22Rv1 (cell line): ENCODE results near the gene AP5S1.

ENCODE experiments used
- CTCF ChIP-seq: fragments of 450-650 bp; IDR thresholded peaks from 2 replicates; pipeline ENCODE4 v1.5.1; 2017; ENCODE audit warnings: mild to moderate bottlenecking
- ZFX ChIP-seq: fragments of 450-650 bp; IDR thresholded peaks from 2 replicates; pipeline ENCODE4 v1.6.1; 2017; ENCODE audit warnings: antibody characterized with exemption, borderline replicate concordance

- TF ChIP-seq CTCF (0 out of 2 replicates have a peak, but pooled peaks have one; percentile 7), ZFX (no peak)
Observed at GRCh38 chr20:3785240-3786125, 34.9 kb upstream of the AP5S1 start.
